Neural progenitor cell (in vitro differentiated cells): ENCODE measurements around the gene IP6K1.

Source experiments
- CTCF ChIP-seq: fragments of 200-600 bp; sonication (generic); IDR thresholded peaks from 2 replicates; pipeline ENCODE4 v1.5.1; 2017; ENCODE audit warnings: antibody characterized with exemption, mild to moderate bottlenecking
- EZH2 ChIP-seq: fragments of 200-600 bp; sonication (generic); IDR thresholded peaks from 2 replicates; pipeline ENCODE4 v1.6.1; 2017; ENCODE audit warnings: antibody characterized with exemption, mild to moderate bottlenecking, moderate library complexity

GRCh38 chr3:49717211-49717958 lies 69.0 kb downstream of the IP6K1 start:
- TF ChIP-seq EZH2 (no peak), CTCF (no peak)
